ENCODE results near the gene KDM7A.

KDM7A gene

DNA sequence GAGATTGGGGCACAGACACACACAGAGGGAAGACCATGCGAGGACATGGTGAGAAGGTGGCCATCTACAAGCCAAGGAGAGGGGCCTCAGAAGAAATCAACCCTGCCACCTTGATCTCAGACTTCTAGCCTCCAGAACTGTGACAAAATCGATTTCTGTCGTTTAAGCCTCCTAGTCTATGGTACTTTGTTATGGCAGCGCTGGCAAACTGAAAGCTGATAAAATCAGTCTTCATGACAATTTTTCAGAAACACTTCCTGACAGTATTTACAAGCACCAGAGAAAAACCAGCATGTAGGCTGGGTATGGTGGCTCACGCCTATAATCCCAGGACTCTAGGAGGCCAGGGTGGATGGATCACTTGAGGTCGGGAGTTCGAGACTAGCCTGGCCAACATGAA lies 118.3 kb downstream of the KDM7A start:
- DNase-seq (ENCODE audit: insufficient read length, low spot score) (no peak), FAIRE-seq (no peak)

DNA sequence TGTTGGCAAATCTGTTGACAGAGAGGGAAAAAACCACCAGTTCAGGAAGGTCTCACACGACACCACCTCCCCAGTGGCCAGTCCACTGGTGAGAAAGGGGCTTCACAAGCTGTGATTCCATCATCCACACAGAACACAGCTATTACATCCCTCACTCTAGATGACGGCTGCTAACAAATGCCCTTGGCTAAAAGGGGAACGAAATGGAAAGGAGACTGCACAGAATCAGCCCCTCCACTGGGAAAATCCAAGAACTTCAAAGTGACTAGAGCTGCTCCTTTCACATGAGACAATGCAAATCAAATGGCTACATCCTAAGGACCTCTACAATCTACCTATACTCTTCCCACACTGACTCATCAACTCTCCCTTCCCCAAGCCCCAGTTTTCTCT lies 119.6 kb downstream of the KDM7A start:
- DNase-seq (ENCODE audit: insufficient read length, low spot score) (no peak), FAIRE-seq (no peak)

DNA sequence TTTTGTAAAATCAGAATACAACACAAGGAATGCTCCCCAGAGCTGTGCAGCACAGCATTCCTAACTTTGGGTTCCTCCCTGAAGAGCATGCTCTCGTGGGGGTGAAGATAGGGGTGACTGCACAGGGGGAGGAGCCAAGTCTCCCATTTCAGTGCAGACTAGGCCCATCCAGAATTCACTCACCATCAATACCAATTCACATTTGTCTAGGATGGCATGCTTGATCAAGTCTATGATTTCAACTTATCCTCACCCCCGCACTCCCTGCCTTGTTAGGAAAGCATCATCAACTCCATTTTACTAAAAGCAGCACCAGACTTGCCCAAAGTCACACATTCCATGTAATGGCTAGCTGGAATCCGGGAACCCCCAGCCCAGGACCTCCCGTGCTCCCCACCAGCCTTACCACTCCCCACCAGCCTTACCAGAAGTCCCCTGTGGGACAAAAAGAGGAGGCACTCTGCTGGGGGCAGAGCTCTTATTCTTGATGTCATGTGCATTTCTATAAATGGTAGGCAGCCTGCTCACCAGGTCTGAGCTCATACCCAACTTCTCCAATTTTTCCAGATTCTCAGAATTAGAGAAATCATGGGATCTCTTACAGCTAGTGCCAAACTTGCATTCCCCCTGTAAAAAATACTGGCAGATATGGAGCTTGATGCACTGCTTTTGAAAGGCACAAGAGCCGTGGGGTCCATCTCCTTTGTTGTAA lies 120.2 kb downstream of the KDM7A start:
- no peak for DNase-seq (ENCODE audit: insufficient read length, low spot score)
- no peak for FAIRE-seq

DNA sequence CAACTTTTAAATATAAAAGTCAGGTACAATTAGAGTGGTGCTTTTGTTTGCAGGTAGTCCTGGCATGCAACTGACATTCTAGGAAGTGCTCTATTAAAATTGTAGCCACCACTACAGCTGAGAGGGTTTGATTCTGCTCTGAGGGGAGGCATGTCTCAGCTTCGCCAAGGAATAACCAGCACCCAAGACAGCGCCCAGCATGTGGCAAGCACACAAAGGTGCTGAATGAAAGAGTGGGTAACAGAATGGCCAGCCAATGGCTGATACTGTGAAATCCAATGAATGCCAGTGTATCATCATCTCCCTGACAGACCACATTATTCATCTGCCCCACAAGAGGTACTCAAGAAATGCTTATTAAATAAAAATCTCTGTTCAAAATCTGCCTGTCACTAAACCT lies 121.0 kb downstream of the KDM7A start:
- FAIRE-seq: no peak
- no peak for DNase-seq (ENCODE audit: insufficient read length, low spot score)

DNA sequence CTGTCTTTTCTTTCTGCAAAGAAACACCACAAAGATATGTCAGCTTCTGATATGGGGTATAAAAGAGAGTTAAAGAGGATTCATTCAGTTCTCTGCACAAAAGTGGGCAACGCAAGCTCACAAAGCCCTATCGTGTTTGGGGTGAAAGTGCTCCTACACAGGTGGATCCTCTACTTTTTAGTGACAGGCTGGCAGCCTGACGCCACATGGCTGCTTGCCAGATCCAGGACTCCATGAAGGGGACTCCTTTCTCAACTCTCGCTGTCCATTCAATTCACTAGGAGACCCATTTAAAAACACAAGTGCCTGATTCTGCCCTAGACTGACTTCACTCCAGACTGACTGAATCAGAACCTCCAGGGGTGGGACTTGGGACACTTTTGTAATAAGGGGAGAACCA lies 122.0 kb downstream of the KDM7A start:
- no peak for FAIRE-seq
- DNase-seq (ENCODE audit: insufficient read length, low spot score): no peak

DNA sequence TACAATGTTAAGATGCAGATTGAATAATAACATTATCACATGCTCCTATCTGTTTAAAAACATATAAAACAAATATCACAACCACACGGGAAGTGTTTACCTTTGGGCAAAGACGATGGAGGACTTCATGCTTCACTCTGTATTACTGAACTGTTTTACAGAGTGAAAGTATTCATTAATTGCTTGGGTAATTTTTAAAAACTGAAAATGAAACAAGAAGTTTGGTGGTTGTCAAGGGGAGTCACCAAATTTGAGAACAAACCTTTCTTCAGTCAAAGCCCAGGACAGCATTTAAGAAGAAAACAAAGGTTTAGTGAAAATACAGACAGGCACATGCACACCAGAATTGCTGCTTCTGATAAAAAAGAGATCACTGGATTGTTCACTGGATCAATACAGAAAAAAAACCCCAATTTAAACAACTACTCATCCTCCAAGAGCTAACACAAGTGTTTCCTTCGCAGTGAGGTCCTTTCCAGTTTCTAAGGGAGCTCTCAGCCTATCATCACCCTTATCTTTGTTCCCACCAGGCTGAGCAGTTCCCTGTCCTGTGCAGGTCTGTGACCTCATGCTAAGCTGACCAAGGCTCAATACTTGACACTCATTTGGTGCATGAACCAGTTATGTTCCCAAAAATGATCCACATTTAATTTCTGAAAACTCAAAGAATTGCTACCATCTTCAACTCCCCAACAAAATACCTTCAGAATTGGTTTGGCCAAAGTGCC lies 122.8 kb downstream of the KDM7A start:
- DNase-seq (ENCODE audit: insufficient read length, low spot score) (no peak), FAIRE-seq (no peak)

DNA sequence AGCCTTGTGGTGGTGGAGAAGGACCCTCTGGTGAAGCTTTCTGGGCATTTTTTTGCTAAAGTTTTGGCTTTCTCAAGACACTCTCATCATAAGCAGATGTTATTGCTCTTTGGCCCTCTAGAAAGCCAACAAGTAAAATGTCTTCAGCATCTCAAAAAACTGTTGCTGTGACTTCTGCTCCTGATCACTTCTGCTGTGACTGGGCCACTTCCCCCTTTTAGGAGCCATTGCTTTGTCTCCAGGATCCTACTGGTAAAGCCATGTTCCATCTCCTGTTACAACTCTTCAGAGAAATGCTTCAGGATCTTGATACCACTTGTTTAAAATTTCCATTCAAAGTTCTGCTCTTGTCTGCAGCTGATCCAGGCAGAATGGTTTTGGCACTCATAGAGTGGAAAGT lies 125.0 kb downstream of the KDM7A start:
- DNase-seq (ENCODE audit: insufficient read length, low spot score): no peak
- FAIRE-seq: no peak

DNA sequence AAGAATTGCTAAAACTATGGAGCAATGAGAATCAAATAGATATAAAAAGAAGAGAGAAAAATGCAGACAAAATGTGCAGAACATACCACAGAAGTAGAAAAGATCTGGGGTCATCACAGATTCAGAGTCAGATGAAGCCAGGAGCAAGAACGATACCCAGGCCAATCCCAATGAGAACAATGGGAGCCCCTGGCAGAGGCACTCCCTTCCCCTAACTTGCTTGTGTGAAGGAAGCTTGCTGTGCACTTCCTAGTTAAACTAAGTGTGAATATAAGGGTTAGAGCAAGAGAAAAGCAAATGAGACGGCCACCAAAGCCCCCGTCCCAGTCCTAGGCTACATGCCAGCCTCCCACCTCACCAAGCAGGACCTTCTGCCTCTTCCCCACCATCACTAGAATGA lies 126.7 kb downstream of the KDM7A start:
- FAIRE-seq: no peak
- DNase-seq (ENCODE audit: insufficient read length, low spot score): no peak

DNA sequence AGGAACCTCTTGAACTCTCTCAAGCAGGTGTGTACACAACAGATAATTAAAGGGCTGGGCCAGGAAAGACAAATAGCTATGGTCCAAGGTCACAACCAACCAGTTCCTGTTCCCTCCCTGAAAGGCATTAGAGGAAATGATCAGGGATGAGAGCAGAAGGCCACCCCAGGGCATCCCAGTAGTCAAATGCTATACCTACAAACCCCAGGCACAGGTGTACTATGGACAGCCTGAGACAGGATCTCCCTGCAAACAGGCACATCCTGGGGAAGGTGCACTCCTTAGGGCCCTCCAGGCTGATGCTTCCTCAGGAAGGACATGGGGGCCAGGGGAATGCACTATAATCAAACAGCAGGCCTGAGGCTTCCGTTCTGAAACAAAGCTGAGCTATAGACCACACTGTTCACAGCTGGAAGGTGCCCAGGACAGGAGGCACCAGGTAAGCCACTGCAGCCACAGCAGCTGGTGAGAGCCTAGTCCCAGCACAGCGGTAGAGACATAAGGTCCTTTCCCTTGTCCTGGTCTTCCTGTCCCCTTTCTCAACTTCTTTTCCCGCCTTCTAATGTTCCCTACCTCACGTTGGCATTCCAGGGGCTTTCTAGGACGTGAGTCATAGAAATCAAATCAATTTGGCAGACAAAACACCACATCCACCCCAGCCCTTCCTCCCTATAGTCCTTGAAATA lies 127.3 kb downstream of the KDM7A start:
- DNase-seq (ENCODE audit: insufficient read length, low spot score) (no peak), FAIRE-seq (no peak)

DNA sequence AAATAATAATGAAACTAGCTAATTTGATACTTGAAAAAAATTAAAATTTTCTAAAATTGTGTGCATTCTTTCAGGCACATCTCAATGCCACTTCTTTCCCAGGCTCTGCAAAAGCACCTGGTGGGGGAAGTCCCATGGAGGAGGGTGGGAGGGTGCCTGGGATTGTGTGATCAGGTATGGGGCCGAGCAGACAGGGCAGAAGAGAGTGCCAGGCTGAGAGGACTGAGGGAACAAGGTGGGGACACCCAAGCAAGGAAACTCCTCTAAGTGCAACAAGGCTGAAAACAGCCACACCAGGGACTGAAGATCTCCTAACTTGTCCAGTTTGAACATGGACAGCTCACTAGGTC lies 127.8 kb downstream of the KDM7A start:
- no peak for FAIRE-seq

DNA sequence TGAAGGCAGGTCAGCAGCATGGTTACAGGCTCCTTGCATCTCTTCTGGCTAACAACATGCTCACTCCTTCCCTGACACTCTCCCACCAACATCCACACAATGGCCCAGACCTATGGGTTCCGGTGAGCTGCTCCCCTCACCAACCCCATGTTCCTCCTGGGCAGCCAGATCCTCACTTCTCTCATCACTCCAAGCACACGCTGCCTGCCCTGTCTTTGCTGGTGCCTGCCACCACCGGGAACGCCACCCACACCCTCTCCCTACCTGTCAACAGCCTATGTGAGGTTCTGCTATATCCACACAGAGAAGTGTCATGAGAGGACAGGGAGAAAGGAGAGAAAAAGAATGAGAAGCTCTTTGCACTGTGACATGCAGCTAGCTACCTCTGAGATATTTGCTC lies 128.6 kb downstream of the KDM7A start:
- DNase-seq (ENCODE audit: insufficient read length, low spot score) (no peak), FAIRE-seq (no peak)

More for the DNA sequence above, 127.8 kb downstream of the KDM7A start:
- no peak for DNase-seq (ENCODE audit: insufficient read length, low spot score)

DNA sequence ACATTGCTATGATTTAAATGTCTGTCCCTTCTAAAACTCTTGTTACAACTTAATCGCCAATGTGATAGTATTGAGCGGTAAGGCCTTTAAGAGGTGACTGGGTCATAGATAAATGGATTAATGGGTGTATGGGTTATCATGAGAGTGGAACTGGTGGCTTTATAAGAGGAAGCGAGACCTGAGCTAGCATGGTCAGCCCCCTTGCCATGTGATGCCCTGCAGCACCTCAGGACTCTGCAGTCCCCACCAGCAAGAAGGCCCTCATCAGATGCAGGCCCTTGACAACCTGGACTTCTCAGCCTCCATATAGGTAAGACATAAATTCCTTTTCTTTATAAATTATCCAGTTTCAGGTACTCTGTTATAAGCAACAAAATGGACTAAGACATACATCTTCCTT lies 129.6 kb downstream of the KDM7A start:
- FAIRE-seq (no peak), DNase-seq (ENCODE audit: insufficient read length, low spot score) (no peak)

DNA sequence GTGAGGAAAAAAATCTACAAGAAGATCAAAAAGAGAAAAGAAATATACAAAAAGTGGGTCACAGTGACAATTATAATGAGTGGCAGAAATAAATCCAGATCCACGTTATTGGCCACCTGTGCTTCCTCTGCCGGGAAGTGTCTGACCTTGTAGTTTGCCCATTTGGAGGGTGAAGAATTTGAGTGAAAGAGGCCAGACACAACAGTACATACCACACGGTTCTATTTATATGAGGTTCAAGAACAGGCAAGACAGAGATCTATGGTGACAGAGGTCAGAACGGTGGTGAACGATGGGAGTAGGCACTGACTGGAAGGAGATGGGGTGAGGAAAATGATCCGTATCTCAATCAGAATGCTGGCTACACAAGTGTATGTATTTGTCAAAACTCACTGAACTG lies 131.1 kb downstream of the KDM7A start:
- FAIRE-seq (no peak), DNase-seq (ENCODE audit: insufficient read length, low spot score) (no peak)

DNA sequence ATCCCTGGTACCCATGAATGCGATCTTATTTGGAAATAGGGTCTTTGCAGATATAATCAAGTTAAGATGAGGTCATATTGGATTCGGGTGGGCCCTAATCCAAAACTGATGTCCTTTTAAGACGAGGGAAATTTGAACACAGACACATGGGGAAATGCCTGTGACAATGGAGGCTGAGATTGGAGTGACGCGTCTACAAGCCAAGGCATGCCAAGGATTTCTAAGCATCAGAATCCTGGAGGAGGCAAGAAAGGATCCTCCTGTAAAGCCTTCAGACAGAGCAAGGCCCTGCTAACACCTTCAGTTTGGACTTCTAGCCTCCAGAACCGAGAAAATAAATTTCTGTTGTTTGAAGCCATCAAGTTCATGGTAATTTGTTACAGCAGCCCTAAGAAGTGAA lies 132.5 kb downstream of the KDM7A start:
- no peak for FAIRE-seq
- no peak for DNase-seq (ENCODE audit: insufficient read length, low spot score)

DNA sequence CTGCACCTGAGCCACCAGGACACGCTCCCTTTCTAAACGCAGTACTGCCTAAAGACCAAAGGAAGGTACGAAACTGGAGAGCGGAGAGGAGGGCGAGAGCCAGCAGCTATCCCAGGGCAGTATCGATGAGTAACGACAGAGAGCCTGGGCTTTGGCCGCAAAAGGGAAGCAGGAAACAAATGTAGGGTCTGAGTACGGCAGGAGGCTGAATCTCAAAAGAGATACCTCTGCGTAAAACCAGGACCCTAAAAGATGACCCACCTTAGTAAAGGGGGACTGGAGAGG lies 134.5 kb downstream of the KDM7A start:
- FAIRE-seq: no peak
- DNase-seq (ENCODE audit: insufficient read length, low spot score): no peak

DNA sequence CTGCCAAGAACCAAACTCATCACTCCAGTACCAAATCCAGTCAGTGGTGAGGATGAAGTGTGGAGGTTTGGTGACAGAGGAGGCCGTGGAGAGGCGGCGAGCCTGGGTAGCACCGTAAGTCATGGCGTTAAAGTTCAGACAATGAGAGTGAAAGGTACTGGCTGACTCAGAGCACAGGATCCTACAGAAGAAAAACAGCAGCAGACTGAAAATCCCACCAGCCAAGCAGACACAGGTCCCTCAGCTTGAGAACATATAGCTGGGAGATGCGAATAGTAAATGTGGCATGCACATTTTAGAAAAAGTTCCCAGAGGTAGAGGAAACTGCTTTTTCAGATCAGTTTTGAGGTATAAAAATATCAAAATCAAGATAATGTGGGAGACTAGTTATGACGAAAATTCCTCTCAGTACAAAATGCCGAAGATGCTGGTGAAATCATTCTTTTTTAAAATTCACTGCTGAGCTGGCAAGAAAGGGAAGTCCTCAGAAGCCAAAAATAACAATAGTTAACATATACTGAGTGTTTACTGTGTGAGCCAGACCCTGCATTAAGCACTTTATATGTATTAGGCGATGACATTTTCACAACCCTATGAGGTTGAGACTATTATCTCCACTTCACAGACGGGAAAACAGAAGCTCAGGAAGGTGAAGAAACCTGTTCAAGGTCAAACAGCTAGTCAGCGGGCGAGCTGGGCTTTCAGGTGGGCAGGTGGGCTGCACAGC lies 135.0 kb downstream of the KDM7A start:
- FAIRE-seq: no peak
- DNase-seq (ENCODE audit: insufficient read length, low spot score): no peak

DNA sequence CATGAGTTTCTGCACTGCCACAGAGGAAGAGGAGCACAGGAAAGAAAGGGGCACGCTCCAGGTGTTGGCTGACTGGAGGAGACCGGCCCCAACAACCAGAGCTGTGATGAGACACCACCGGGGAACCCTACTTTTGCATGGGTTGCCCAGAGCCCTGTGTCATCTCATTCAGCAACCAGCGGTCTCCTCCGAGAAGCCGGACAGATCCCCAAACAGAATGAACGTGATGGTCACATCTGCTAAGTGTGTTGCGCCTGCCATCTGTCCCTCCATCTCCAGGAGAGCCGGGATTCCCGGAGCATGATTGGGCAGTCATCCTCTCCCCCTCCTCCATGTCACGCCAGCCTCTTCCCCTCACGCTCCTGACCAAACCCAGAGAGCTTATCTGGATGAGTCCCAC lies 136.9 kb downstream of the KDM7A start:
- FAIRE-seq (no peak), DNase-seq (ENCODE audit: insufficient read length, low spot score) (no peak)

DNA sequence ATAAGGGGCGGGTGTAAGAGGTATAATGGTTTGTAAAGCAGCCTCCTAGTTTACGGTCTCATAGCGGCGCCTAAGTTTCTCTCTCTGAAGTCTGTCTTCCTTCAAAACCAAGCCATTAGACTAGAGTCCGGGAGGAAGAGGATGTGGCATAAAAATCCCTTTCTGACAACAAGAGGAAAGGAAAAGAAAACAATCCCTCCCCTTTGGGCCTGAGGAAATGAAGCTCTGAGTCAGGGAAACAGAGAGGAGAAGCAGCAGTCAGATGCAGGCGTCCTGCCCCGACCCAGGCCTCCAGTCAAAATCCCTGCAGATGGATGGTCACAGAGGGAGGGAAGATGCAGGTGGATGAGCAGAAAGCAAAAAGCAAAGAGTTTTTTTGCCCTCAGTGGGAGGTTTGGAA lies 137.7 kb downstream of the KDM7A start:
- FAIRE-seq (no peak), DNase-seq (ENCODE audit: insufficient read length, low spot score) (no peak)

DNA sequence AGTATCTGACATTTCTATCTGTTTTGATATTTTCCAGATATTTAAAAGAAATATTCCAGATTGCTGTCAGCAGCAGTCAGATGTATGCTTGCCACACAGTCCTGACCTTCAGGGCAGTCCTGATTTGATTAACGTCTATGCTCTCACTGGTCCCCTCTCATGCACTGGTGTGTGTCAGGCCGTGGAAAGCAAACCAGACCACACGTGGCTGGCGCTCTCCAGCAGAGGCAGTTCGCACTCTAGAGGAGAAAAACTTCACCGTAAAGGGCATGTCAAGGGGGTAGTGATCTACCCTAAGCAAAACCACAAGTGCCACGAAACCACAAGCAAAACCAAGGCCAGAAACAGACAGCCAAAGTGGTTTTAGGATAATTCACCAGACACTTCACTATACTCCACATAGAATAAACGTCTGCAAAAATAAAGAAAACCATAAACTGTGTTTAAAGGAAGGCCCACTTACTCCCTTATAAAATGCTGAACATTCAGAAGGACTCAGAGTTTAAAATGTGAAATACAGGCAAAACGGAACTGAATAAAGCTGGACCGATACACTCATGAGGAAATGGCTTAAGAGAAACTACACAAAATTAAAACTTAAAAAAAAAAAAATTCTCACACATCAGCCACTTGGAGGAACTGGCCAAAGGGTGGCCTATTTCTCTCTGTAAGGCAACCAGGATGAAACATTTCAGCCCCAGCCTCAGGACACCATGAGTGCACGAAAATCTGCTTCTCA lies 140.4 kb downstream of the KDM7A start:
- DNase-seq (ENCODE audit: insufficient read length, low spot score) (no peak), FAIRE-seq (no peak)

DNA sequence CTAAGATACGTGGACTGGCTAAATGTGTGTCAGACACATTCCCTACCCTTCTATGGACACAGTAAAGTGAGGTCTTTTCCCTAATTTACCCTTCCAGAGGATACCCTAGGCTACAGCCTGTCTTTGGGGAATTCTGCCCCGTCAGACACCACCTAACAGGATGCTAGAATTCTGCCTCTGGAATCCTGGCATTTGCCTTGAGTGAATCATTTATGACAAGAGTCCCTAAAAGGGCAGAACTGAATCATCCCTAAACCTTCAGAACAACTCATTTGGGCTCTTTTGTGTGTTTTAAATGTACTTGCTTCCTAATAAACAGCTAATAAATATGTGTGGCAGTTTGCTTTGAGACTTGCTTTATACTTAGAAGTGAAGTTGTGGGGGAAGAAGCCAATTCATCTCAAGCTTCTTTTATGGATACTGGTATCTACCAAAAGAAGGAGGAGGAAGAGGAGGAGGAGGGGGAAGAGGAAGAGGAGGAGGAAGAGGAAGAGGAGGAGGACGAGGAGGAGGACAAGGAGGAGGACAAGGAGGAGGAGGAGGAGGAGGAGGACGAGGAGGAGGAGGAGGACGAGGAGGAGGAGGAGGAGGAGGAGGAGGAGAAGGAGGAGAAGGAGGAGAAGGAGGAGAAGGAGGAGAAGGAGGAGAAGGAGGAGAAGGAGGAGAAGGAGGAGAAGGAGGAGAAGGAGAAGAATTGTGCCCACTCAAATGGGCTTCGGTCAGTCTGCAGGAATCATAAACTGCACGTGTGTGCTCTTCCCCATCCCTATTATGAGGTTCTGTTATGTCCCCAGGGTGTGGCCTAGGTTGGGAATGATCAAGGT lies 141.2 kb downstream of the KDM7A start:
- DNase-seq (ENCODE audit: insufficient read length, low spot score) (no peak), FAIRE-seq (no peak)

Measured in HTR-8/SVneo (cell line).